LoVo (cell line): ENCODE data around the gene HOMER1.
"Not testable (repeated sequence)": the region's sequence is repeated elsewhere in the genome, so short reads cannot be mapped to it uniquely, and the experiment has no call there.

Experiments
- DNase-seq: peaks from one replicate; pipeline ENCODE4 v3.0.0-alpha.2; 2016; ENCODE audit warnings: low spot score

The HOMER1 gene

DNA sequence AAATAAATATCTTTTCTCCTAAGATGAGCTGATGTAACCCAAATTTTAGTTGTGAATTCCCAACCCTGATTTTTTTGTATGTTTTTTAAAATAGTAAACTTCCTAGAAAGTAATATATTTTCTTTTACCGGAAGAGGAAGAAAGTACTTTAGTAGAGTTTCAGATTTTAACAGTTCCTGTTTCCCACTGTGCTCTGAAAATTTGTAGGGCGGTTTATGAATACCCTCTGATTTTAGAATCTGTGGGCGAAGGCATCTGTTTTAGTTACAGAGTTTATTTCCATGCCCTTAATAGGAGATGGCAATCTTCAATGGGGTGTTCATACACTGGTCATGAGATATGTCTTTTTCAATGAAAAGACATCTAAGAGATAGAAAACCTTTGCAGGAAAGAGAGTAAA lies 3.7 kb upstream of the HOMER1 start:
- no peak for DNase-seq

DNA sequence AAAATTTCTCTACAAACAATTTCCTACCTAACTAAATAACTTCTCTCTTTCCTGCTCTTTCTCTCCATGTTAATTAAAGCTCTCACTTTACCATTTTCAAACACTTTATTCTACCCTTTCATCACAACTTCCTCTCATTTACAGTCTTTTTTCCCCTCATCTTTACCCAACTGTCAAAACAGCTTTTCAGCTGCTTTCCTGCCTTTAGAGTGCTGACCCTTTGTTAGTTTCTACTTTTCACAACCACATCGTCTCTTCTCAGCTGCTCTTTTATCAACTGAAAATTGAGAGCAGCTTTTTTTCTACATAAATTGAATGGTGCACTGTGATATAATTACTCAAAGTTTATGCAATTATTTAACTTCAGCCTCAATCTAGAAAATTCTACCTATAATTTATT lies 3.1 kb upstream of the HOMER1 start:
- no peak for DNase-seq

DNA sequence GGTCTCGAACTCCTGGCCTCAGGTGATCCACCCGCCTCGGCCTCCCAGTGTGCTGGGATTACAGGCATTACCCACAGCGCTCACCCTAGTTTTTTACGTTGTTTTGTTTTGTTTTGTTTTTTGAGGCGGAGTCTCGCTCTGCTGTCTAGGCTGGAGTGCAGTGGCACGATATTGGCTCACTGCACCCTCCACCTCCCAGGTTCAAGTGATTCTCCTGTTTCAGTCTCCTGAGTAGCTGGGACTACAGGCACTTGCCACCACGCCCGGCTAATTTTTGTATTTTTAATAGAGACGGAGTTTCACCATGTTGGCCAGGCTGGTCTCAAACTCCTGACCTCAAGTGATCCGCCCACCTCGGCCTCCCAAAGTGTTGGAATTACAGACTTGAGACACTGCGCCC lies 2.4 kb upstream of the HOMER1 start:
- not testable (repeated sequence) for DNase-seq

DNA sequence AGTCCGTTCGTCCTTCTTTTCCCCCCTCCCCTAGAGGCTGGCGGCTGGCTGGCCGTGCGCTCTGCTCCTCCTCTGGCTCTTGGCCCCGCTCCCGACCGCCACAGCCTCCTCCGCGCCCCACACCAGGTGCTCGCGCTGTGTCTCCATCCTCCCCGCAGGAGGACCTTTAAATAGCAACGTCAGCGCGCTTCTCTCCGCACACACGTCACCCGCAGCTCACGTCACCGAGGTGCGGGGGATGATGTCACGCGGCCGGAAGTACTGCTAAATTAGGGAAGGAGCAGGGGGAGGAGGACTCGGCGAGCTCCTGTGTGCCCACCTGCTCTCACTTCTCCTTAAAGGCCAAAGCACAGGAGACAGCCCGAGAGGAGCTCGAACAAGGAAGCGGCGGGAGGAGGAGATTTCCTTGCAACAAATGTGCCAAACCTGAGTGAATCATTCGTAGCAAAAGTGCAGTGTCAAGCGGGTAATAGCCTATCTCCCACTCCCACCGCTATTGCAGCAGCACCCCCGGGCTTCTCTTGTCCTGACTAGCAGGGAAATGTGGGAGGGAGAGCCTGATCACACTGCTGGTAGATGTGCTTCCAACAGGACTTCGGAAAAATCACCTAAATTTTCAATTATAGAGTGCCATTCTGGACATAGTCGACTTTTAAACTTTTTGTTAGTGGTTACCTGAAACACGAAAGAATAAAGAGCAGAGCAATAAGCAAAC lies 614 bp upstream of the HOMER1 start:
- peak; percentile 97 for DNase-seq

DNA sequence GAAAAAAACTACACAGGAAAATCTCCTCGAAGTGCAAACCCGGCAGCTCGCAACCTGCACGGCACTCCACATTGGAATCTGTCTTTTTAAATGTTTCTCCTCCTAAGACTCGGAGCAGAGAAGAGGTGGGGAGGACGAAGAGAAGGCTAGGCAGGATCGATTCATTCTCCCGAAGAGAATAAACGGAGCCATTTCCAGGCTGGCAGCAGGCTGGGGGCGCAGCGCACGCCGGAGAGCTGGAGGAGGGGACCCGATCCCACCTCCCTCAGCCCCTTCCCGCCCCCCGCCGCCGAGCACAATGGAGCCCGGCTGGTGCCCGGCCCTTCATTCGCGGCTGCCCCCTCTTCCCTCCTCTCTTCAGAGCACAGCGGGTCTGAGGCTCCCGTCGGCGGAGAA lies 628 bp downstream of the HOMER1 start:
- DNase-seq: no peak

DNA sequence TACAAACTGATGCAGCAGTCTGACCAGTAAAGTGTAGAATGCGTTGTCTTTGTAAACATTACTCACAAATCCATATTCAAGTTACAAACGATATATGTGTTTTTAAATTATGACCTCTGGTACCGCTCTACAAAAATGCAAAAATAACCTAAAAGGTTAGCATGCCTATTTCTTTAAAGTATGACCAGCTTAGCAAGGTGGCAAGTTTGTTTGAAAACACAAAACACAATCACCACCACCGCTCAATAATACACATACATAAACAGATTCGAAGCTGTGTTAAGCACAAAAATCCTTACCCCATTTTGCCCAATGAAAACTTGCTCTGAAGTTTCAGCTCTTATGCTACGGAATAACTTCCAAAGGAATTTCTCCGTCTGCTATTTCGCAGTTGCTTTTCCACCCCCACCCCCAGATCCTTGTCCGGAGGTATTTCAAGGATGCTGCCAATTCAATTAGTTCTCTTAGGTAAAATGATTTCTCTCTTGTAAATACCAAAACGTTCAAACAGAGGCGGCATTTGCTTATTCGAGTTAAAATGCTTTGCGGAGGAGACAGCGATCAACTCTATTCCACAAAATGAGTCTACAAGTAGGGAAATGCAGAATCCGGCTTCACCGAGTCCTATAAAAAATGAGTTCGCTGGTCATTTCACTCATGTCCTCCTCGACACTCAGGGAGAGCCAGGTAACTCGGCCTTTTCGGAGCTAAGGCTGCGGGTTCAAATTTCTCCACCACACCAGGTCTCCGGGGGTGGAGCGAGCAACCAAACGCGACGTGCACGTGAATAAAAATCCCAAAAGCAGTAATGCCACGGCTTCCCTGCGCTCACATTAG lies 1.2 kb downstream of the HOMER1 start:
- DNase-seq: peak; percentile 13

DNA sequence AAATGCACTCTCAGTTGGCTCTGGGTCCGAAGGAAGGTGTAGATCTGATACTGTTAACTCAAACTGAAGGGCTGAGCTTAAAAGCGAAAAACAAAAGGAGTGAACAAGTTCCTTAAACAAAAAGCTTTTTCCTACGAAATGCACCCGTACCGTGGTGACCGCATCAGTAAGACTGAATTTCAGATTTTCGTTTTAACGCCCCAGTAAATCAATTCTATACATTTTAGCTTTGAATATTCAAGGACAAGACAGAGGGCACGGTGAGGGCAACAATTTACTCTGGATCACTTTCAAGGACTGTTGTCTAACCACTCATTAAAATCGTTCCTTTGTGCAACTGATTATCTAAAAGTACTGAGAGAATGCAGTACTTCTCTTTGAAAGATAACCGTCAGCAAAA lies 1.9 kb downstream of the HOMER1 start:
- DNase-seq: no peak

DNA sequence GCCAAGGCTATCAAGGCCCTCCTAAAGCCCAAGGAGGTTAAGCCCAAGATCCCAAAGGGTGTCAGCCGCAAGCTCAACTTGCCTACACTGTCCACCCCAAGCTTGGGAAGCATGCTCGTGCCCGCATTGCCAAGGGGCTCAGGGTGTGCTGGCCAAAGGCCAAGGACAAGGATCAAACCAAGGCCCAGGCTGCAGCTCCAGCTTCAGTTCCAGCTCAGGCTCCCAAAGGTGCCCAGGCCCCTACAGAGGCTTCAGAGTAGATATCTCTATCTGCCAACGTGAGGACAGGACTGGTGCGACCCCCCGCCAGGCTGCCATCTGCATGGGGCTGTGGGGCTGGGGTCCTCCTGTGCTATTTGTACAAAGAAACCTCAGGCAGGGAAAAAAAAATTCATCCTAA lies 3.3 kb downstream of the HOMER1 start:
- DNase-seq: no peak

DNA sequence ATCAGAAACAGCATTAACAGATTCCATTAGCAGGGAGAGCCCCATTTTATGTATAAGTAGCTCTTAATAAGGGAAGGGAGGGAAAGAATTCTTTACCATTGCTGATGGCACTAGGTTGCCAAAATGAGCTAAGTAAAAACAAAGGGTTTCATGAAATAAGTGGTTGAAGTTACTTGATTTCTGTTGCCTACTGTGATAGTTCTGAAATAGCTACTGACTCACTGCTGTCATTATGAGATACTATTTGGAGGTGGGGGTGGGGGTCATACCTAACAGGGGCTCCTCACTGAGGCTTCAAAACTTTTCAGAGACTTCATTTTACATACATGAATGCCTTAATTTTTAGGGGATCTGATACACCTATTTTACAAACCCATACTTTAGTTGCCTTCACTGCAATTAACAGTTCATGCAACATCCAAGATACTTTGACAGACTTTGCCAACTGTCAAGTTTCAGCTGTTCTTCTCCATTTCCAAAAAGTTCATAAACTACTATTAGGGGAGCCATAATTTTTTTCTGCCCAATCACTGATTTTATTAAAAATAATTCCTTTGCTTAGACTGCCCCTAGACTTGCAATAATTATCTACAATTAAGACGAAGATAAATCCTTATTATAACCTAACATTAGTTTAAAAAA lies 4.6 kb downstream of the HOMER1 start:
- no peak for DNase-seq

DNA sequence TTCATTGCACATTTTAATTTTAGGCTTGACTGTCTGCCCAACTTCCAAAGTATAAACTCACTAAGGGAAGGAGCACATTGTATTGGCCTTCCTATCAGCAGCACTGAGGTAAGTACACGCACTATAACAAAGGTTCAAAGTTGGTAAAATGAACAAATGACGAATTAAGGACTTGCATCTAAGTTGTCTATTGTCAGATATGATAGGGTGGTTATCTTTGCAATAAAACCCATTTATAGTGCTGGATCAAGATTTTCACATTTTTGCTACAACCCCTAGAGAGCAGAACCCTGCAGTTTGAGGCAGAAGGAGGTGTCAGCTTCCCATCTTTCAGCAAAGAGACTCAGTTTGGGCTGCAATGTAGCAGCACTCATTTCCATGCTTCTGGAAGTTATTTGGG lies 5.1 kb downstream of the HOMER1 start:
- DNase-seq: no peak

DNA sequence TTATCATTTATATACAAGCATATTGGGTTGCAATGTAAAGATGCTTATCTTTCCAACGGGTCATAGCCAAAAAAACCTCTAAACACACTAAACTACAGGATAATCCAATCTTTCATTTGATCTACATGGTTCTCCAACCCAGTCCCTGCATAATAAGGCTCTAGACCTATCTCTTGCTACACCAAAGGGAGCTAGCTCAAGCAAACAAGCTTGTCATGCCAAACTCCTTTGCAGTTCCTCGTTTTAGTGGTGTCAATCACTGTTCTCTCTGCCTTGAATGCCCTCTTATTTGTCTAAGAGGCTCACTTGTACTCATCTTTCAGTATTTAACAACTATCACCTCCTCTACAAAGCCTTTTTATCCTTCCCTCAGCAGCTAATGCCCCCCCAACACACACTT lies 5.6 kb downstream of the HOMER1 start:
- DNase-seq: no peak

DNA sequence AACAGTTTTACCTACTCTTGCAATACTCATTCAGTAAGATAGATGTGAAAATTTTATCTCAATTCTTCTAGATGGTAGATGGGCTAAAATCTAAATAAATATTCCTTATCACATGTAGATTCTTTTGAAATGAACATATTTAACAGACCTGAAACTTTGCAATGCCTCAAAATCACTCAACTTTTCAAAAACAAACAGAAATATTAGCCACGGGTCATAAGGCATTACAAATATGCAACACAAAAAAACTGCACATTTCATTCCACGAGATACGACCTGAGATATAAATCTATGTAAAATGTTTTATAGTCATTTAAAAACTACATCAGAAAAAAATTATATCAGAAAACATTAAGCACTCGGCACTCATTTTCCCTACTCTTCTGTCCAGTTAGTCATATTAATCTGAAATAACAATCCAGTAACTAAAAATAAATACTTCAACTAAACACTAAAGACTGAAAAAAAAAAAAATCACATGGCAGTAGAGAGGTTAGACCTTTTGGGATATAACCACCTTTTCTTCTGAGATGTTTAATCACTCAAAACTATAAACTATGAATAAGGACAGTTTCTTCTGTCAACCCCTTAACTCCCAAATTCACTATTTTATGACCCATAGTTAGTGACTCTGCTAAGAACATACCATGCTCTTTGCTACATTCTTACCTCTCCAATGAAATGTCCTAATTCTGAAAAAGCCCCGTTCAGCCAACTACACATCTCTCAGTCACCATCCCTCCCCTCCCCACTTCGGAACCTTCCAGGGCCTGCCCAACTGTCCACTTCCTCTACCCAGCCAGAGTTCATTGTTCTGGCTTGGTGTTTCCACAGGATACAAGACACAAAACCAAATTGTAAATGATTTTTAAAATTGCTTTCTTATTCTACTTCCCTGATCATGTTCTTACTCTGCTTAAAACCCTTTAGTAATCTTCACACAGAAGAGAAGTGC lies 6.4 kb downstream of the HOMER1 start:
- no peak for DNase-seq

DNA sequence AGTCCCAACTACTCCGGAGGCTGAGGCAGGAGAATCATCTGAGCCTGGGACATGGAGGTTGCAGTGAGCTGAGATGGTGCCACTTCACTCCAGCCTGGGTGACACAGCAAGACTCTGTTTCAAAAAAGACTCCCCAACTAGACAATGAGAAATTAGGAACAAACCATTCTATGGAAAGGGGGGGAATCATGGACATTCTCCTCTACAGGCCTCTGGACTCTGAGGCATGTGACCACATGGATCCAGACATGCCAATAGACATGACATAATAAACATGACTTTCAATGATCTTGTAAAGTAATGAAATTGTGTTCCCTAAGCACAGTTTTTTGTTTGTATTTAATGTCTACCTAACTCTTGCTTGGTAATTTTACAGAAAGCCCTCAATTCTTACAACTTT lies 8.8 kb downstream of the HOMER1 start:
- DNase-seq: no peak

DNA sequence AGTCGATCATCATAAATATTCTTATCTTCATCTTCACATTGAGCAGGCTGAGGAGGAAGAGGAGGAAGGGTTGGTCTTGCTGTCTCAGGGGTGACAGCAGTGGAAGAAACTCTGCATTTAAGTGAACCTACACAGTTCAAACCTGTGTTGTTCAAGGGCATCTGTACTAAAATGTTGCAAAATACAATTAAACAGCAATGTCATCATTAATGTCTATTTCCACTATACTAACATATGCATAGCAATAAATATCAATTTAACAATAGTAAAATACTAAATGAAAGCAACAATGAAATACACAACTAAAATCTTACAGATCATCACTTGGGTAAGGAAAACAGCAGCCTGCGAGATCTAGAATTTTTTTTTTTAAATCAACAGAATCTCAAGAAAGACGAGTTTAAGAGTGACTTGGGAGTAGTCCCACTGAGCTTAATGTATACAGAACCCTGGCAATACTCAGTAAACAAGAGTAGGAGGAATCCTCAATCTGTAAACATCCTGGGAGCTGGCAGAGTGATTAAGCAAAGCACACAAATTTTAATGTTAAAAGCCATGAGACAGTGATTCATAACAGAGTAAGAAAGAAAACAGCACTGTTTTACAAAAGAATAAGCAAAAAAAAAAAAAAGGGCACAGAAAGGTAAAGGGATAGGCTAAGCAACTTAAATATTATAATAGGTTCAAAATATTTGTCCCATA lies 10.0 kb downstream of the HOMER1 start:
- no peak for DNase-seq

DNA sequence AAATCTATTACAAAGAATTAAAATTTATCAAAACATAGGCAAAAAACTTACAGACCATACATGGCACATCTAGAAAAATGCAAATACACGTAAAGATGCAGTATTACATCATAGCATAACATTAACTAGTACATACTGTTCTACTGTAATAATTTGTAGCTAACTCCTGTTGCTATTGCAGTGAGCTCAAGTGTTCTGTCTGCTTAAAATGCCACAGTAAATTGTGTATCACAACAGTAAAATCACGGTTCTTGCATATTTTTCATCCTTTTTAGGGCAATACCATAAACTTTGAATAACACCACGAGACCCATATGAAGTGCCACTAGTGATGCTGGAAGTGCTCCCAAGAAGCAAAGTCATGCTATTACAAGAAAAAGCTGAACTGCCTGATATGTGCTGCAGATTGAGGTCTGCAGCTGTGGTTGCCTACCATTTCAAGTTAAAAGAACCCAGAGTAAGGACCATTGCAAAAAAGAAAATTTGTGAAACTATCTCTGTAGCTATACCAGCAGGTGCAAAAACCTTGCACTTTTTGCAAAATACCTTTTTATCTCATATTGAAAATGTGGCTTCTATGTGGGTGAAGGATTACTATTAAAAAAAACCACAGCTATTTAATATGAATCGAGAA lies 14.2 kb downstream of the HOMER1 start:
- DNase-seq: no peak

DNA sequence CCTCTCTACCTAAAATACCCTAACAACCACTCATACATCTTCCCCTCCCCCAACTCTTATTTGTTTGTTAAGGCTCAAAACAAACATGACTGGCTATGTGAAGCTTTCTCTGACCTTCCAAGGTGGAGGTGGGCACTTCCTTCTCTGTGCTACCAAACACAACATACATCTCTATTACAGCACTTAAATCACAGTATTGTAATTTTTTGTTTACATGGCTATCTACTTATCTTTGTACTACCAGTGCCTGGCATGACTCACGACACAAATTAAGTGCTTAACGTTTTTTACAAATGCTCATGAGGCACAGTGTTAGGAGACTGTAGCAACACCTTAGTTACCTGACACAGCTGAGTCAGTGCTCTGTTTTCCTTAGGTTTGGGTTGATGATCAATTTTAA lies 18.6 kb downstream of the HOMER1 start:
- DNase-seq: no peak

DNA sequence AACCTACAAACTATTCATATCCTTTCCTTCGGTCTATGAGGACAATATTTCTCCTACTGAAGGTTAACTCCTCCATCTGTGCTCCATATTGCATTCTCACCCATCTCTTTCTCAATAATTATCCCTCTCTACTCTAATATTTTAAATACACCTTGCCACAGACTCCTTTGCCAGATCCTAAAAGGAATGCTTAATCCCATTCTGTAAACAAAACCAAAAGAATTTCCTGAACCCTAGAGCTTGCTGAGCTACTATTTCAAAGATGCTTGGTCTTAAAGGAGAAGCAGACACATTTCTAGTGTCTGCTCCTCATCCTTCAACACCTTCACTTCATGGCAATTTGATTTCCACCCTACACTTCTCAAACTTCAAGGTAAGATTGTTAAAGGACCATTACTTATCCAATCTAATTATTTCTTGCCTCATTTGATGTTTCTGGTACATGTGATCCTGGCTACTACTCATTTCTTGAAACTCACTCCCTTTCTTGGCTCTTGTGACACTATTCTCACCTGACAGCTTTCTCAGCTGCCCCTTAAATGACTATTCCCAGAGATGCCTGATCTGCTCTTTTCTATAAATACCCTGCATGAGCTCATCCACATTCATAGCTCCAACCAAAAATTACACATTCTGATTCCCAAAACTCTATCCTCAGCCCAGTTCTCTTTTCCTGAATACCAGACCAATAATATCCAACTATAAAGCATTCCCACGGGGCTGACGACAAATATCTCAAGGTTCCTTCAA lies 20.2 kb downstream of the HOMER1 start:
- no peak for DNase-seq

DNA sequence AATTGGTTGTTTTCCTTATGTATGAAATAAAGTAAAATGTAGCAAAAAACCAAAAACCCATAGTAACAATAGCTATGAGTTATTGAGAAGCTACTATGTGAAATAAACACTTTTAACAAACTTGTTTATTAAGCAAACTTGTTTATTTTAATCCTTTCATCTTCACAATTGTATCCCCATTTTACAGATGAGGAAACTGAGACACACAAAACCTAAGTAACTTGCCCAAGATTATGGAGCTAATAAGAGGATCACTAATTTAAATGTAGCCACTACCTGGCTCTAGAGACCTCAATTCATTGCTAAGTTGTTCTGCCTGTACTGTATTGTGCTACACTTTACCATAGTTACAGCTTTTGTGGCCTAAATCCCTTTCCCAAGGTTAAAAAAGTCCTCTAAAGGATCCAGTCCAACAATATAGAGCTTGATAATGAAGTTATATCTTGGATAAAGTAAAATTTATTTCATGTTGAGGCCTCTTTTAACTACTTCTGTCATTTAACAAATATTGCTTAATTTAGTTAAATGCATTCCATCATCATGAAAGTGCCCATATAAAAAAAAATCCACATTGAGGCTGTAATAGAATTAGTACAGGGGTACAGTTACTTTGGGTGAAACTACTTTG lies 22.1 kb downstream of the HOMER1 start:
- DNase-seq: no peak

DNA sequence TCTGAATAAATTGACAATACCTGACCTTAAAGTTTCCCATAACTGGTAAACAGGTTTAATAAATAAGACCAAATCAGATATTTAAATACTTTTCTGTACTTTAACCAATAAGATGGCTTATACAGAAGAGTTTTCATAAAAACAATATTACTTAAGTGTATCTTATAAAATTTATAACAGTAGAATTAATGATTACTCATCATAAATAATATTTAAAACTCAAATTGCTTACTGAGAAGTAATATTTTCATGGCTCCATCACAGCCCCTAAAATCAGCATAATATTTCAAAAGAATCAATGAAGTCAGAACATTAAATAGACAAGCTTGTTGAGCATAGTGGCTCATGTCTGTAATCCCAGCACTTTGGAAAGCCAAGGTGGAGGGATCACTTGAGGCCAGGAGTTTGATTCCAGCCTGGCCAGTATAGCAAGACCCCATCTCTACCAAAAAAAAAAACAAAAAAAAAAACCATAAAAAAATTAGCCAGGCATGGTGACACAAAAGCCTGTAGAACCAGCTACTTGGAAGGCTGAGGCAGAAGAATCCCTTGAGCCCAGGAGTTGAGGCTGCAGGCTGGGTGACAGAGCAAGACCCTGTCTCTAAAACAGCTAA lies 23.5 kb downstream of the HOMER1 start:
- no peak for DNase-seq
